Chondrocyte (in vitro differentiated cells): ENCODE data around the gene CFAP46. TPM values are rescaled to one million over a fixed set of nuclear protein-coding genes. Genes with fewer than 3 reads are reported as not detected.
"Not testable (repeated sequence)": the region's sequence is repeated elsewhere in the genome, so short reads cannot be mapped to it uniquely, and the experiment has no call there.

Source experiments
- DNase-seq: peaks from one replicate; pipeline ENCODE4 v3.0.0; 2021; ENCODE audit warnings: mixed read lengths, low spot score
- H3K27ac Mint-ChIP-seq: one replicate; pipeline ENCODE4 v1.8.0; 2021; ENCODE audit warnings: mild to moderate bottlenecking, moderate library complexity, mixed read lengths; ENCODE audit not compliant: unreplicated experiment
- H3K27me3 Mint-ChIP-seq: 2 replicates; pipeline ENCODE4 v1.8.0; 2021; ENCODE audit warnings: low read depth, mixed read lengths
- H3K36me3 Mint-ChIP-seq: 2 replicates; pipeline ENCODE4 v1.8.0; 2021; ENCODE audit warnings: low read depth, mixed read lengths
- H3K4me1 Mint-ChIP-seq: 2 replicates; pipeline ENCODE4 v1.8.0; 2021; ENCODE audit warnings: low read depth, mild to moderate bottlenecking, mixed read lengths
- H3K4me3 Mint-ChIP-seq: one replicate; pipeline ENCODE4 v1.8.0; 2021; ENCODE audit warnings: mild to moderate bottlenecking, moderate library complexity, mixed read lengths; ENCODE audit not compliant: unreplicated experiment
- H3K9me3 Mint-ChIP-seq: 2 replicates; pipeline ENCODE4 v1.8.0; 2021; ENCODE audit warnings: low read depth, mixed read lengths
- total RNA-seq: library from RNA; stranded (reverse); gene quantifications from 3 replicates; pipeline ENCODE4 v1.2.1, GENCODE V29; 2021
- TF ChIP-seq, protein P1 (sequence below): fragments of 200-600 bp; sonication (generic); IDR thresholded peaks from 2 replicates; pipeline ENCODE4 v1.5.0; 2021; ENCODE audit warnings: antibody characterized with exemption, mild to moderate bottlenecking, moderate library complexity

Gene CFAP46
- total RNA-seq, 1 donor from 2014 or later, result 0.92 TPM

DNA sequence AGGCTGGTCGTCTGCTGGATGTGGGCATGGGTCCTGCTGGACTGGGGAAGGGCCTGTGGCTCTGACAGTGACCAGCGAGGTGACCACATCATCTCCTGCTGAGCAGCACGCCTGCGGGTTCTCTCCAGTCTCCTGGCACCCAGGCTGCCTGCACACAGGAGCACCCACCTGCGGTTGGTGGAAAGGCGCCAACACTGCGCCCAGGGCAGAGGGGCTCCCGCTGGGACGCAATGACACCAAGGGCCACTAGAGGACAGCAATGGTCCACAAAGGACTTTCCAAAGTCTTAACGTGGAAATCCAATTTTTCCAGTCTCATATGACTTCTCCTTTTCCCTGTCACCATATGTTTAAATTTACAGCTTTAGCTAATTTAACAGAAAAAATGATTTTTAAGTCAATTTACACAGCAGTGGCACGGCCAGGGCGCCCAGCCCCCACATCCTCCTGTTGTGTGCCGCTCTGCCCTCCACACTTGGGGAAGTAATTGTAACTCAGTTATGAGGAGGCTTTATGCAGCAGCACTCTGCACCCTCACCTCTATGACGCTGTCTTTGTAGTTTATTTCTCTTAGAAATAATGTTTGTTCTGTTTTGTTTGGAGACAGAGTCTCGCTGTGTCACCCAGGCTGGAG, 38.1 kb downstream of the CFAP46 start:
- Mint-ChIP-seq H3K4me3 (no peak overlapping the region), H3K27ac (no peak overlapping the region), H3K9me3 (peaks cover 20% of the 10 kb centered on the region), H3K4me1 (no peaks in the 10 kb centered on the region), H3K27me3 (peaks cover 30% of the 10 kb centered on the region), H3K36me3 (peaks cover 12% of the 10 kb centered on the region)
- DNase-seq, result peak; percentile 61
- TF ChIP-seq, protein P1, sequence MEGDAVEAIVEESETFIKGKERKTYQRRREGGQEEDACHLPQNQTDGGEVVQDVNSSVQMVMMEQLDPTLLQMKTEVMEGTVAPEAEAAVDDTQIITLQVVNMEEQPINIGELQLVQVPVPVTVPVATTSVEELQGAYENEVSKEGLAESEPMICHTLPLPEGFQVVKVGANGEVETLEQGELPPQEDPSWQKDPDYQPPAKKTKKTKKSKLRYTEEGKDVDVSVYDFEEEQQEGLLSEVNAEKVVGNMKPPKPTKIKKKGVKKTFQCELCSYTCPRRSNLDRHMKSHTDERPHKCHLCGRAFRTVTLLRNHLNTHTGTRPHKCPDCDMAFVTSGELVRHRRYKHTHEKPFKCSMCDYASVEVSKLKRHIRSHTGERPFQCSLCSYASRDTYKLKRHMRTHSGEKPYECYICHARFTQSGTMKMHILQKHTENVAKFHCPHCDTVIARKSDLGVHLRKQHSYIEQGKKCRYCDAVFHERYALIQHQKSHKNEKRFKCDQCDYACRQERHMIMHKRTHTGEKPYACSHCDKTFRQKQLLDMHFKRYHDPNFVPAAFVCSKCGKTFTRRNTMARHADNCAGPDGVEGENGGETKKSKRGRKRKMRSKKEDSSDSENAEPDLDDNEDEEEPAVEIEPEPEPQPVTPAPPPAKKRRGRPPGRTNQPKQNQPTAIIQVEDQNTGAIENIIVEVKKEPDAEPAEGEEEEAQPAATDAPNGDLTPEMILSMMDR, result peak; percentile 78

DNA sequence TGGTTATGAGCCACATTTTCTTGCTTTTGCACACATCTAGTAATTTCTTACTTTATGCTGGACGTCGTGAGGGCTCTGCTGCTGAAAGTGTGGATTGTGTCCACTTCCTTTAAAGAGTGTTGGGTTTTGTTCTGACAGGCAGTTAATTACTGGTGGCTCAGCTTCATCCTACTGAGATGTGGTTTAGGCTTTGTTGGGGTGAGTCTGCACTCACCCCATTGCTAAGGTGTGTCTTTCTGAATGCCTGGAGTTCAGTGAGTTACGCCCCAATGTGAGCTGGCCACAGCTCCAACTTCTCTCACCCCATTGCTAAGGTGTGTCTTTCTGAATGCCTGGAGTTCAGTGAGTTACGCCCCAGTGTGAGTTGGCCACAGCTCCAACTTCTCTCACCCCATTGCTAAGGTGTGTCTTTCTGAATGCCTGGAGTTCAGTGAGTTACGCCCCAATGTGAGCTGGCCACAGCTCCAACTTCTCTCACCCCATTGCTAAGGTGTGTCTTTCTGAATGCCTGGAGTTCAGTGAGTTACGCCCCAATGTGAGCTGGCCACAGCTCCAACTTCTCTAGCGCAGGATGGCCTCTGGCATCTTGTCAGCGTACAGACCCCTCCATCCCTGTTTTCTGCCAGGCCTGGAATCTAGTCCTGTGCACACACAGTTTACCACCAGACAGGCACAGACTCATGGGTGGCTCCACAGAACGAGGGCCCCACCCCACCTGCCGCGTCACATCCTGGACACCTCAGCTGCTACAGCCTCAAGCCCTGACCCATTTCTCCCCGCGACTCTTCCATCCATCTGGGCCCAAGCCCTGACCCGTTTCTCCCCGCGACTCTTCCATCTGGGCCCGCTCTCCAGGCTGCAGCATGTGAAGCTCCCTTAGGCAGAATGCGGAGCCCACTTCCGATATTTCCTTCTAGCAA, 39.5 kb downstream of the CFAP46 start:
- not testable (repeated sequence) for H3K4me1 Mint-ChIP-seq, H3K27ac Mint-ChIP-seq, H3K4me3 Mint-ChIP-seq
- peak; percentile 59 for DNase-seq
- peaks cover 12% of the 10 kb centered on the region for H3K36me3 Mint-ChIP-seq
- peaks cover 31% of the 10 kb centered on the region for H3K27me3 Mint-ChIP-seq
- peaks cover 20% of the 10 kb centered on the region for H3K9me3 Mint-ChIP-seq

DNA sequence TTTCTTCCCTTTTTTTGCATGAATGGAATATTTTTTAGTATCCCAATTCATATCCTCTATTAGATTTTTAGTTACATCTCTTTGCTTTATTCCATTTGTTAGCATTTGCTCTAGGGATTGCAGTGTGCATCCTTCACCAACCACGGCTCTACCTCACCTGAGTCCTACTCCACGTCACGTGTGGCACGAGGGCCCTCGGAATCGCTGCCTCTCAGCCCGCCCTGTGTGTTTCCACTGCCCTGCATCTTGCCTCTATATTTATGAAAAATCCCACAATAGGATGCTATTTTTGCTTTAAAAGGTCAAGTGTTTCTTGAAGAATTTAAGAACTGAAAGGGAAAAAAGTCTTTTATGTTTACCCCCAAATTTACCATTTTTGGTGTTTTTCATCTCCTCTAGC, 41.0 kb downstream of the CFAP46 start:
- Mint-ChIP-seq H3K36me3 (peaks cover 12% of the 10 kb centered on the region), H3K27ac (no peak overlapping the region), H3K4me1 (no peaks in the 10 kb centered on the region), H3K9me3 (peaks cover 20% of the 10 kb centered on the region), H3K4me3 (no peak overlapping the region), H3K27me3 (peaks cover 39% of the 10 kb centered on the region)
- peak; percentile 30 for DNase-seq
- TF ChIP-seq, protein P1, result no peak

DNA sequence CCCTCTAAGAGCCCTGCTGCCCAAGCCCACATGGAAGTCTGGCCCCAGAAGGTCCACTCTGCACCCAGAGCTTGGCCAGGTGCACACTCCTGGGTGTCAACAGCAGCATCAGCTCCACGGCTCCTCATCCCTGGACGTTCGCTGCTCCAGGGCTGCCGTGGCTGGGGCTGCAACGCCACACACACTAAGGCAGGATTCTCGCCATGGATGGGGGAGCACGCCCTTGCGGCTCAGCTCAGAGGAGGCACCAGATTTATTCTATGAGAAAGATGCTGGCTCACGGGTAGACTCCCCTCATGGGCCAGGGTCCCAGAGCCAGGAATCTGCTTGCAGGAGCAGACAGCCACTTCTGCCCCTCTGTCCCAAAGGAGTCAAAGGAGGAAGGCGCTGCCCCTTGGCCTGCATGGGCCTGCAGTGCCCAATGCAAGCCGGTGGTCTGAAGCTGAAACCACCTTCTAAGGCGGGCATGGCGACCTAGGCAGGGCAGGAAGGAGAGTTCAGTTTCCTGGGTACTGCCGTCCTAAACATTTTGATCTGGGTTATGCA, 42.1 kb downstream of the CFAP46 start:
- Mint-ChIP-seq H3K4me3 (no peak overlapping the region), H3K27ac (no peak overlapping the region), H3K4me1 (no peaks in the 10 kb centered on the region), H3K36me3 (peaks cover 11% of the 10 kb centered on the region), H3K9me3 (peaks cover 20% of the 10 kb centered on the region), H3K27me3 (peaks cover 46% of the 10 kb centered on the region)
- peak; percentile 72 for DNase-seq
- TF ChIP-seq, protein P1, result no peak

DNA sequence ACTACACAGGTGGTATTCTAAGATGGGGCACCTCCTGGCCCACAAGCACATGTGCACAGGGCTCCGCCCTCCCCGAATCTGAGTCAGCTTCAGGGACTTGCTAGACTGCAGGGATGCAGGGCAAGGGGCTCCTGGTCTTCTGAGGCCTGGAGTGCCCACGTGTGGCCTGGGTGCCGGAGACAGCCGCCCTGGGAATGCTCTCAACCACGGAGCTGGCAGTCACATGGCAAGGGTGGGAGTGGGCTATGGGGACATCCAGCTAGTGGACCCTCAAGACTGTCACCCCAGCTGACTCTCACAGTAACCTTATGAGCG, 42.7 kb downstream of the CFAP46 start:
- Mint-ChIP-seq H3K4me1 (no peaks in the 10 kb centered on the region), H3K9me3 (peaks cover 14% of the 10 kb centered on the region), H3K27me3 (peaks cover 47% of the 10 kb centered on the region), H3K36me3 (peaks cover 8% of the 10 kb centered on the region), H3K4me3 (no peak overlapping the region), H3K27ac (no peak overlapping the region)
- DNase-seq, result peak; percentile 71
- TF ChIP-seq, protein P1, result no peak
